ENCODE measurements around the gene TMEM116.
"Not testable (repeated sequence)": the region's sequence is repeated elsewhere in the genome, so short reads cannot be mapped to it uniquely, and the experiment has no call there.

The TMEM116 gene

DNA sequence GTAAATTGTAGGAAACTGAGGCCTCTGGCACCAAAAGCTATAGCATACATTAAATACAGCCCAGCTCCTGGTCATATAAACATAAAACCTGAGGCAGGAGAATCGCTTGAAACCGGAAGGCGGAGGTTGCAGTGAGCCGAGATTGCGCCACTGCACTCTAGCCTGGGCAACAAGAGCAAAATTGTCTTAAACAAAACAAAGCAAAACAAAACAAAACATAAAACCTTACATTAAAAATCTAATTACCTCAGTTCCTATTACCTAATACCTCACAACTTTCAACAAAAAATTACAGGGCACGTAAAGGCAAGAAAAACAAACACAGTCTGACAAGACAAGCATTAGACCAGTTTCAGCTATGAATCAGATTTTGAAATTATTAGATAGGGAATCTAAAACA is 36.7 kb downstream of the TMEM116 start:
- DNase-seq (ENCODE audit: low spot score) = no peak

GRCh38 chr12:111975161-111975931 is 37.6 kb downstream of the TMEM116 start:
- no peak for DNase-seq (ENCODE audit: low spot score)

- no peak for DNase-seq (ENCODE audit: low spot score)
Observed at GRCh38 chr12:111971800-111972199, 41.2 kb downstream of the TMEM116 start.

DNA sequence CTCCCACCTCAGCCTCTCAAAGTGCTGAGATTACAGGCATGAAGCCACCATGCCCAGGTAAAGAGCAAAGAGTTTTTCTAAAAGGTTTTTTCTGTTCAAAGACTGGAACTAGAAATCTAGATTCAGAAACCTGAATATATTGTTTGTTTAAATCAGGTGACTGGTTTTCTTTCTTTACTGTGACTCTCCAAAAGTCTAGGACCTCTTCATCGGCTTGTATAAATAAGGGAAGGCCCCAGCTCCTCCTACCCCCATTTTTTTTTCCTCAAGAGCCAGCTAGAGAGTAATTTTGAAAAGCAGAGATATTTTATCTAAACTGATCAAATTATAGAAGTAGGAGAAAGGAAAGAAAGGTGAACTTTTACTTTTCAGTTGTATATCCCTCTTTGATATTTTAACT is 48.0 kb downstream of the TMEM116 start:
- DNase-seq (ENCODE audit: low spot score) = no peak

- not testable (repeated sequence) for DNase-seq (ENCODE audit: low spot score)
Observed at GRCh38 chr12:111959518-111959917, 53.4 kb downstream of the TMEM116 start.

- not testable (repeated sequence) for DNase-seq (ENCODE audit: low spot score)
Observed at GRCh38 chr12:111957224-111957623, 55.7 kb downstream of the TMEM116 start.

GRCh38 chr12:111954969-111955368 is 58.0 kb downstream of the TMEM116 start:
- DNase-seq (ENCODE audit: low spot score) = no peak

- DNase-seq (ENCODE audit: low spot score) = no peak
Observed at GRCh38 chr12:111953455-111953854, 59.5 kb downstream of the TMEM116 start.

DNA sequence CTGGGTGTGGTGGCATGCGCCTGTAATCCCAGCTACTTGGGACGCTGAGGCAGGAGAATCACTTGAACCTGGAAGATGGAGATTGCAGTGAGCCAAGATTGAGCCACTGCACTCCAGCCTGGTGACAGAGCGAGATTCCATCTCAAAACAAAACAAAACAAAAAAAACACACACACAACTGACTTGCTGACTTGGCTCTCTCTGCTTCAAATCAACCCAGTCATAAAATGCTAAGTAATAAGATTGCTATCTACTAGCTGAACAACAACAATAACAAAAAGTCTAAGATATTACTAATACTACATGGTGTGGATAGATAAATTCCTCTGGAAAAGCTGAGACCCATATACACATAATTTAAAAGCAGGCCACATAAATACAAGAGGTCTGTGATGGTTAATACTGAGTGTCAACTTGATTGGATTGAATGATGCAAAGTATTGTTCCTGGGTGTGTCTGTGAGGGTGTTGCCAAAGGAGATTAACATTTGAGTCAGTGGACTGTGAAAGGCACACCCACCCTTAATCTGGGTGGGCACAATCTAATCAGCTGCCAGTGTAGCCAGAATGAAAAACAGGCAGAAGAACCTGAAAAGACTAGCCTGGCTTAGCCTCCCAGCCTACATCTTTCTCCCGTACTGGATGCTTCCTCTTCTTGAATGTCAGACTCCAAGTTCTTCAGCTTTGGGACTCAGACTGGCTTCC is 60.7 kb downstream of the TMEM116 start:
- DNase-seq (ENCODE audit: low spot score) = not testable (repeated sequence)

DNA sequence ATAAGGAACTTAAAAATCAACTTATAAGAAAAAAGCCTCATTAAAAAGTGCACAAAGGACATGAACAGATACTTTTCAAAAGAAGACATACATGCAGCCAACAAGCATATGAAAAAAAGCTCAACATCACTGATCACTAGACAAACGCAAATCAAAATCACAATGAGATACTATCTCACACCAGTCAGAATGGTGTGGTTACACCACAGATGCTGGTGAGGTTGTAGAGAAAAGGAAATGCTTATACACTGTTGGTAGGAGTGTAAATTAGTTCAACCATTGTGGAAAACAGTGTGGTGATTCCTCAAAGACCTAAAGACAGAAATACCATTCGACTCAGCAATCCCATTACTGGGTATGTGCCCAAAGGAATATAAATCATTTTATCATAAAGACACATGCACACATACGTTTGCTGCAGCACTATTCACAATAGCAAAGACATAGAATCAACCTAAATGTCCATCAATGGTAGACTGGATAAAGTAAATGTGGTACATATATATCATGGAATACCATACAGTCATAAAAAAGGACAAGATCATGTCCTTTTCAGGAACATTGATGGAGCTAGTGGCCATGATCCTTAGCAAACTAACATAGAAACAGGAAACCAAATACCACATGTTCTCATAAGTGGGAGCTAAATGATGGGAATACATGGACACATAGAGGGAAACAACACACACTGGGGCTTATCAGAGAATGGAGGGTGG is 61.8 kb downstream of the TMEM116 start:
- DNase-seq (ENCODE audit: low spot score) = not testable (repeated sequence)

DNA sequence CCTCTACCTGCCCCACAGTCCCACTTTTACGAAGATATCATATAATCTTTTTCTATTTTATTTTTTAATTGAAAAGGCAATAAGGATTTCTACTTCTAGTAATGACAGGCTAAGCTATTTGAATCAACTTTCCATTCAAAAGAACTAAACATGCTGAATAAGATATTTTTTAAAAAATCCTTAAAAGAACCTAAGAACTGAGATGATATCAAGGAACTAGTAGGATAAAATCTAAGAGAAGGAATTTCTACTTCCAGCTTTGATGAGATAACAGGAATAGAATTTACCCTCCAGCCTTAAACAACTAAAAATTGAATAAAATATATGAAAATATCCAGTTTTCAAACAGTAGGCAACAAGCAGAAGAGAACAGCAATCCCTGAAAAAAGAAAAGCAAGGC is 69.0 kb downstream of the TMEM116 start:
- DNase-seq (ENCODE audit: low spot score) = no peak

DNA sequence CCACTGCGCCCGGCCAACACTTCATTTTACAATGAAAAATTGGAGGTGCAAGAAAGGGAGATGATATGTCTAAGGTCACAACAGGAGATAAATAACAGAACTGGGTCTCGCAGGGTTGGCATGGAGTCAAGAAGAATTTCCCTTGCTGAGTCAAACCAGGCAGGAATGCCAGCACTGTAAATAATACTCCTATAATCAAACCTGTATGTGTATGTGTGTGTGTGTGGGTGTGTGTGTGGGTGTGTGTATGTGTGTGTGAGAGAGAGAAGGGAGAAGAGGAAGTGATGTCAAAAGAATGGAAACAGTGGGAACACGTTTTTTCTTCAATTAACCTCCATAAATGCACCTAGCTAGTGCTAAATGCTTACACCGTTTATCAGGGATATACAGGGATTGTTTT is 70.4 kb downstream of the TMEM116 start:
- DNase-seq (ENCODE audit: low spot score) = no peak

DNA sequence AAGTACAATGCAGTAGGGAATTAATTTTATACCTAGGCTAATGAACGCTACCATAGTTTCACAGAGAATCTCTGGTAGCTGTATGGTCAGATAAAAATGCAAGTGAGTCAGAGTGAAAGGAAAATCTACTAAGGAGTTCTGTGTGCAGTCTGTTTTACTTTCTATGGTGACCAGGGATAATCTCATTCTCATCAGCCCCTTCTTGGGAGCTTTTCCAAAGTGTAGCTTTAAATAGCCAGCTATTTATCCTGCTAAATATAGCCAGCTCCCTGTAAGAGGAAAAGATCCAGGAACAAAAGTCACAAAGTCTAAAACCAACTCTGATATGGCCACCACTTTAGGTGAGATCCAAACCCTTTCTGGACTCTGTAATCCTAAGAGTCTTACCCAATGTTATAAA is 75.5 kb downstream of the TMEM116 start:
- DNase-seq (ENCODE audit: low spot score) = no peak

DNA sequence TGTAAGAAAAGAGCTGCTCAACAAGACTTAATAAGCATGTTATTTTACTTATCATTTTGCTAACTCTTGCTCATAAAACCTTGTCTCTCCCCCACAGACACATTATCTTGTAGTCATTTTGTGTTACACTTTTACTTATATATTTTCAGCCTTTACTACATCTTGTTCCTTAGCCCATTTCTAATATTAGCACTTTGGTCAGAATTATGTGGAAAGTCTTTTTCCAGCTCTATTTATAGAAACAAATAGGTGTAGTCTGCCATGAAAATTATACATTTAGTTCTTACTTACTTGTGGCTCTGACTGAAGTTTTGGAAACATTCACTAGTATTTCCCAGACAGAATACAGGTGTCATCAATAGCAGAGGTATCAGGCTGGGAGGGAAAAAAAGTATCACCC is 76.1 kb downstream of the TMEM116 start:
- DNase-seq (ENCODE audit: low spot score) = no peak

GRCh38 chr12:111932241-111932640 is 80.7 kb downstream of the TMEM116 start:
- no peak for DNase-seq (ENCODE audit: low spot score)

- no peak for DNase-seq (ENCODE audit: low spot score)
Observed at GRCh38 chr12:111927346-111927745, 85.6 kb downstream of the TMEM116 start.

DNA sequence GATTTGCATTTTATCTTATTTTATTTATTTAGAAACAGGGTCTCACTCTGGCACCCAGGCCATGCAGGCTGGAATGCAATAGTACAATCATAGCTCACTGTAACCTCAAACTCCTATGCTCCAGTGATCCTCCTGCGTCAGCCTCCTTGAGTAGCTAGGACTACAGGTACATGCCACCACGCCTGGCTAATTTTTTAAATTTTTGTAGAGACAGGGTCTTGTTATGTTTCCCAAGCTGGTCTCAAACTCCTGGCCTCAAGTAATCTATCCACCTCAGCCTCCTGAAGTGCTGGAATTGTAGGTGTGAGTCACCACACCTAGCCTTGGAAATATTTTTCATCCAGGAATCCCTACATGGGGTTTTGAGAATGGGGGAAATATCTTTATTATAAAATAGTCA is 86.3 kb downstream of the TMEM116 start:
- DNase-seq (ENCODE audit: low spot score) = no peak

DNA sequence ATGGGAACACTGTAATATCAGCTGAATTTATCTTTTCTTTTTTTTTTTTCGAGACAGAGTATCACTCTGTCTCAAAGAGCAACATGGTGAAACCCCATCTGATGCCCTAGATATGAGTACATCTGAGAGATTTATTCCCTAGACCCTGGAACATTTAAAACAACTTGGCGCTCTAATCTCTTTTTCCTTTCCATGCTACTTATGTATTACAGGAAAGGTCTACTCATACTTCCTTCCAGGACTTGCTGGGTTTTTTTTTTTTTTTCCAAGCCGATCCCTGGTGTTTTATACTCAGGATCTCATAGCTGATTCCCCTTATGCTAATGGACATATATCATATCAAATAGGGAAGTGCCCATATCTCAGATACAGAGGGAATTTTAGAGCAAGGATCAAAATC is 87.8 kb downstream of the TMEM116 start:
- DNase-seq (ENCODE audit: low spot score) = no peak

- DNase-seq (ENCODE audit: low spot score) = no peak
Observed at GRCh38 chr12:111907740-111908139, 105.2 kb downstream of the TMEM116 start.

- DNase-seq (ENCODE audit: low spot score) = no peak
Observed at GRCh38 chr12:111905502-111905901, 107.5 kb downstream of the TMEM116 start.

DNA sequence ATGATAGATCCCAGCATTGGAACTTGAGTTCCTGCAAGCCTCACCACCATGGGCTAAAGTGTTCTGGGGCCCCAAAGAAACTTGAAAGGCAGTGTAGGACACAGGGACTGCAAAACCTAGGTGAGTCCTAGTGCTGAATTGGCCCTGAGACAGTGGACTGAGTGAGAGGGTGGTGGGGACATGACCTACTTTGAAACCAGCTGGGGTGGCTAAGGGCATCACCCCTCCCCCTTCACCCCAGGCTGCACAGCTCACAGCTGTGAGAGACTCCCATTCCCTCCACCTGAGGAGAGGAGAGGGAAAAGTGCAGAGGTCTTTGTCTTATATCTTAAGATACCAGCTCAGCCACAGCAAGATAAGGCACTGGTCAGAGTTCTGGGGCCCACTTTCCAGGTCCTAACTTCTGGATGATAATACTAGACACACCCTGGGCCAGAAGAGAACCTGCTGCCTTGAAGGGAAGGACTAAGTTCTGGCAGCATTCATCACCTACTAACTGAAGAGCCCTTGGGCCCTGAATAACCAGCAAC is 108.5 kb downstream of the TMEM116 start:
- no peak for DNase-seq (ENCODE audit: low spot score)

- DNase-seq (ENCODE audit: low spot score) = no peak
Observed at GRCh38 chr12:111901182-111901581, 111.8 kb downstream of the TMEM116 start.

- no peak for DNase-seq (ENCODE audit: low spot score)
Observed at GRCh38 chr12:111894556-111894955, 118.4 kb downstream of the TMEM116 start.
